Dermis microvascular lymphatic vessel endothelial cell (primary cell): Measurements from ENCODE around the gene PTPRCAP. TPM values are rescaled to one million over a fixed set of nuclear protein-coding genes. Genes with fewer than 3 reads are reported as not detected.
"Not testable (repeated sequence)": the region's sequence is repeated elsewhere in the genome, so short reads cannot be mapped to it uniquely, and the experiment has no call there.

ENCODE experiments used
- DNase-seq, 2 donors: peaks; one replicate each; pipeline versions ENCODE4 v3.0.0 to v3.0.0-alpha.2; 2010; ENCODE audit warnings: low read depth in 2 of 2
- total RNA-seq: library from RNA; depleted of rRNA; stranded (reverse); fragments of >200 nt; gene quantifications from 2 replicates; pipeline ENCODE4 v1.2.1, GENCODE V29; 2014

PTPRCAP gene
- total RNA-seq = 0.51 TPM in 1 of 2 replicates, not detected in the other

GRCh38 chr11:67437082-67437808, at the start of gene PTPRCAP:
Gene PTPRCAP (minus strand): TSS chr11:67437682. CDS start chr11:67437619, 63 bp downstream.
- DNase-seq = no peak

DNA sequence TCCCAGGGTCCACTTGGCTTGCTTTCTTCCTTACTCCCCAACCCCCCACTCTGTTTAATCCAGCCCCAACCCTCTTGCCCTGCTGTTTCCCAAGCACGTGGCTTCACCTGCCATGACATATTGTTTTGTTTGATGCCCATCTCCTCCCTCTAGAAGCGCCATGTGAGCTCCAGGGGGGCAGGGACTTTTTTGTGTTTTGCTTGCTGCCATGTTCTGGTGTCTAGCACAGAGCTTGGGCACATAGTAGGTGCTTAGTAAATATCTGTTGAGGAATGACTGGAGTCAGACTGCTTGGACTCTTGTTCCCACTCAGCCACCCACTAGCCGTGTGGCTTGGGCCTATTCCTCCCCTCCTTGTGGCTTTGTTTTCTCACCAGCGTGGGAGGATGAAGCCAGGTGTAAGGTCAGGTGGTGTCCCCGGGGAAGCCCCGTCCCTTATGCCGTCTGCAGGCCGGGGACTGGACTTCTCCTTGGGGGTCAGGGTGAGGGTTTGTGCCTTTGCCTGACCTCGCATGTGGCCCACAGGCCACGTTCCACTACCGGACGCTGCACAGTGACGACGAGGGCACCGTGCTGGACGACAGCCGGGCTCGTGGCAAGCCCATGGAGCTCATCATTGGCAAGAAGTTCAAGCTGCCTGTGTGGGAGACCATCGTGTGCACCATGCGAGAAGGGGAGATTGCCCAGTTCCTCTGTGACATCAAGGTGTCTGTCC, 49.2 kb upstream of the PTPRCAP start:
- no peak for DNase-seq

DNA sequence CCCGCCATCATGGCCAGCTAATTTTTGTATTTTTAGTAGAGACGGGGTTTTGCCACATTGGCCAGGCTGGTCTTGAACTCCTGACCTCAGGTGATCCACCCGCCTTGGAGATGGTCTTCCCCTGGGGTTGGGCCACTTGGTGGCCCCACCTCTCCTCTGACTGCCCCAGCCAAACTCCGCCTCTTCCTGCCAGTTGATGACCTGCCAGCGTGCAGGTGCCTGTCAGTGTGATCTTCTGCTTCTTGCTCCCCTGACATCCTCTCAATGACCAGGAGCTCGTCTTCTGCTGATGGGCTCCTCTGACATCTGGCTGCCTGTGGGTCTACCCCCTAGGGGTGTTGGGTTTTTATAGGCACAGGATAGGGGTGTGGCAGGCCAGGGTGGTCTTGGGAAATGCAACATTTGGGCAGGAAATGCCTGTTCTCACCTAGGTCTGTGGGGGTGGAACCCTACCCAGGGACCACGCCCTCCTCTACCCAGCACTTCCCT, 48.4 kb upstream of the PTPRCAP start:
- DNase-seq = not testable (repeated sequence)

DNA sequence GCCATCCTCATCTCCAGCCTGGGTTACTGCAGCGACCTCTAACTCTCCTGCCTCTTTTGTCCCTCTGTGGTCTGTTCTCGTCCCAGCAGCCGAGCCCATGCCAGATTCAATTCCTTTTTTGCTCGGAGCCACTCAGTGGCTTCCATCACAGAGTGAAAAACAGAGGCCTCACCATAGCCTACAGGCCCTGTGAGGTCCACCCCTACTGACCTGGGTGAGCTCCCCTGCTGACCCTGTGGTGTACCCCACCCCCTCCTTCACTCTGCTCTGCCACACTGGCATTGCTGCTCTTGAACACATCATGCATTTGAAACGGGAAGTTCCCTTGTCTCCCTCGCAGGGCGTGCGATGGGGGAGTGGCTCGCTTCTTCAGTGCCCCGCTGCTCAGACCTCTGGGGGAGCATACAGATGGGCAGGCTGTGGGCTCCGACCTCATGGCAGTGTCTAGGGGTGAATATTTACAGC, 47.4 kb upstream of the PTPRCAP start:
- no peak for DNase-seq

GRCh38 chr11:67483831-67484665, 46.6 kb upstream of the PTPRCAP start:
- no peak for DNase-seq

- peak; percentile 95 to 97 for DNase-seq
These were observed 45.6 kb upstream of the PTPRCAP start, which contains the start of gene AIP for GRCh38 chr11:67482827-67483798. Gene AIP (plus strand): TSS chr11:67483026. CDS start chr11:67483159, 133 bp downstream.

DNA sequence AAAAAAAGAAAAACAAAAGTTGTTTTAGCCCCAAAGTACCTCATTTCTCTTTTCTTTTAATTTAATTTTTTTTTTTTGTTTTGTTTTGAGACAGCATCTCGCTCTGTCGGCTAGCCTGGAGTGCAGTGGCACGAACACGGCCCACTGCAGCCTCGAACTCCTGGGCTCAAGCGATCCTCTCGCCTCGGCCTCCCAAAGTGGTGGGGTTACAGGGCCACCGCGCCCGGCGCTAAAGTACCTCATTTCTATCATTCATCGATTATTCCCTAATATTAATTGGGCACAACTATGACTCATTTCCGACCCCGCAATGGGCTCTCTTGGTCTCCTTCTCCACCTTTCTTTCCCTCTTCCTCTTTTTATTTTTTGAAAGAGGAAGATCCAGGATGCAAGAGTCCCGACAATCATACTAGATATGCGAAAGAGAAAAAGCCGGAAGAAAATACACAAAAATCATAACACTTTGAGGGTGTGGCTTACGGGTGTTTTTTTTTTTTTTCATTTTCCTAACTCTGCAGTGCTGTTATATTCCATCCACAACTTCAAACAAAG, 44.9 kb upstream of the PTPRCAP start:
- DNase-seq = no peak

GRCh38 chr11:67477344-67478050, 40.0 kb upstream of the PTPRCAP start:
- DNase-seq = not testable (repeated sequence)

- DNase-seq = not testable (repeated sequence)
These were observed 39.2 kb upstream of the PTPRCAP start for GRCh38 chr11:67476692-67477091.

DNA sequence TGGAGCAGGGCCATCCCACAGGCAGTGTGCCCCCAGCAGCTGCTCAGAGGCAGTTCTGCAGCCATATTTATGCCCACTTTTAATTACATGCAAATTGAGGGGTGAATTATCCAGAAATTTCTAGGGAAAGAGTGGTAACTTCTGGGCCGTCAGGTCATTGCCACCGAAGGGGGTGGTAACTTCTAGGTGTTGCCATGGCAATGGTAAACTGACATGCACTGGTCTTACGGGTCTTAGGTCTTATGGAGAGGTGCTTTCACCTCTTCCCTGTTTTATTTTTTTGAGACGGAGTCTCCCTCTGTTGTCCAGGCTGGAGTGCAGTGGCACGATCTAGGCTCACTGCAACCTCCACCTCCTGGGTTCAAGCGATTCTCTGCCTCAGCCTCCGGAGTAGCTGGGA, 35.4 kb upstream of the PTPRCAP start:
- no peak for DNase-seq

GRCh38 chr11:67470337-67471002, 33.0 kb upstream of the PTPRCAP start:
- no peak for DNase-seq

- DNase-seq = no peak
These were observed 32.0 kb upstream of the PTPRCAP start for GRCh38 chr11:67469508-67469811.

GRCh38 chr11:67468759-67469507, 31.5 kb upstream of the PTPRCAP start, which contains the start of gene TMEM134:
Gene TMEM134 (minus strand): TSS chr11:67469251. CDS start chr11:67469192, 59 bp downstream.
- peak; percentile 84 to 95 for DNase-seq

DNA sequence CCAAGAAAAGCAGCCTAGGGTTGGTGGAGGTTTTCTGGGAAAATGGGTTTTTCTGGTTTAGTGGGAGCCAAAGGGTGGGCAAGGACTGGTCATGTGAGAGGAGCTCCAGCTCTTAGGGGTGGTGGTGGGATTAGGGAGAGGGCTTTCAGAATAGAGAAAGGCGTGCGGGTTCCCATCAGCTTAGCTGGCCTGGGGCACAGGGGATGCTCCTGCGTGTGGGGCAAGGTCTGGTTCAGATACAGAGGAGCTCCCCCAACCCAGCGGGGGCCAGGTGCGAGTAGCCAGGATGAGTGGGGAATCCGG, 30.9 kb upstream of the PTPRCAP start:
- DNase-seq = no peak

- DNase-seq = no peak
These were observed 30.6 kb upstream of the PTPRCAP start for GRCh38 chr11:67468056-67468455.

DNA sequence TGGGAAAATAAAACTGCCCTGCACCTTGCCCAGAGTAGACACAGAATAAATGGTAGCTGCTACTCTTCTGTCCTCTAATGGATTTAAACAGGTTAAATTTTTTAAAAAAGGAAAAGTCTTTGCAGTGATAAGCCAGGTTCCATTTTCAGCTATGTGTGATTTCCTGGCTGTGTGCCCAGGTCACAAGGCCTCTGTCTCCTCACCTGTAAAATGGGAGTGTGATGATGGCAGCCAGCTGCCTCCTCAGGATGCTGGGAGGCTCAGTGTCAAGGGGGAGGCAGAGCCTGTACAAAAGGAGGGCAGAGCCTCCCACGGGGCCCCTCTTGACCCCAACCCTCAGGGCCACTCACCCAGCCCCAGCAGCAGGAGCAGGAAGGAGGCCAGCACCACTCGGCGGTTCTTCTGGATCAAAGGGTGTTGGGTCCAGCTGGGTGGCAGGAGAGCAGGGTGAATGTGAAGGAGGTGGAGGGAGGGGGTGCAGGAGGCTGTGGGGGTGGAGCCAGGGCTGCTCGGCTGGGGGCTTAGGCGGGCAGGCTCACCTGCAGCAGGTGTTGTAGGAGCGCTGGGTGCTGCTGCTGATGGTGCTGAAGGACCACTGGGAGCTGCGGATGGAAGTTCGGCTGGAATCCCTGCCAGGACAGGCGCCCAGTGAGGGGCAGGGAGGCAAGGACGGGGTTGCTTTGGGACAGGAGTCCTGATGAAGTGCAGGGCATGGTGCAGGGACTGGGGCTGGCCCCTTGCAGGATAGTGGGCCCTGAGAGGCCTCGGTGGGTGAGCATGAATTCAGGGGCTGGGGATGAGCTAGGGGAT, 29.7 kb upstream of the PTPRCAP start:
- no peak for DNase-seq

GRCh38 chr11:67466367-67466766, 28.9 kb upstream of the PTPRCAP start:
- DNase-seq = no peak

GRCh38 chr11:67465530-67465929, 28.0 kb upstream of the PTPRCAP start:
- not testable (repeated sequence) for DNase-seq
